ENCODE results near the gene TUBB4A.

TUBB4A gene

DNA sequence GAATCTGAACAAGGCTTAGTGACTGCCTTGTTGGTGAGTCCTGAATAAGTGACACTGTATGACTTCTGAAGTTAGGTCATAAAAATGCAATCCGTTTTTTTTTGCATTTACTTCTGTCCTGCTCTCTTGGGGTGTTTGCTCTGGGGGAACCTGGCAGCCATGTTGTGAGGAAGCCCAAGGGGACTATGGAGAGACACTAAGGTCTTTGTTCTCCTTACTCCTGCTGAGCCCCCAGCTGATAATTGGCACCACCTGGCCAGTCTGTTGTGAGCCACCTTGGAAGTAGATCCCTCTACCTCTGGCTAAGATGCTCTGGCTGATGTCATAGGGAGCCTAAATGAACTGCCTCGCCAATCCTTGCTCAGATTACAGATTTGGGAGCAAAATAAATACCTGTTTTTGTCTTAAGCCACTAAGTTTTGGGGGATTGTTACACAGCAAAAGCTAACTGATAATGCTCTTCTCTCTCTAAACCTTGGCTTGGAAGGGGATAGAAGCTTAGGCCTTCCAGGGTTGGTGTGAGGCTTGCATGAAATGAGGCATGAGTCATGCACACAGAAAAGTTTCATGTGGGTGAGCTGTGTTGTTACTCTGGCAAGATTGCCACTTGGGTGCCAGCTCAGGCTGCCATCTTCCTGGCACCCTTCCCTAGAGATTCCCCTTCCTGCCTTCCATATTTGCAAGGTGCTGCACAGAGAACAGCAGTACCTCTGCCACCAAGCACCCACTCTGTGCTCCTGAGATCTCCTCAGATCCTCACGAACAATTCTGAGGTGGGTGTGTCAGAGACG lies 10.1 kb downstream of the TUBB4A start:
- DNase-seq, result no peak

DNA sequence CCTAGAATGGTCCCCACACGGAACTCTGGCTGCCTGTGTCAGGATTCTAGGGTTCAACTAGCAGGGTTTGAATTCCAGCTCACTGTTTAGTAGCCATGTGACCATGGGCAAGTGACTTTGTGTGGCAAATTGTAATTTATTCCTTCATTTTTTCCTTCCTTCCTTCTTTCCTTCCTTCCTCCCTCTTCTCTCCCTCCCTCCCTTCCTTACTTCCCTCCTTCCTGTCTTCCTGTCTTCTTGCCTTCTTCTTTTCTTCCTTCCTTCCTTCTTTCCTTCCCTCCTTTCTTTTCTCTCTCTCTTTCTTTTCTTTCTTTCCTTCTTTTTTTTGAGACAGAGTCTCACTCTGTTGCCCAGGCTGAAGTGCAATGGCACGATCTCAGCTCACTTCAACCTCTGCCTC lies 12.0 kb downstream of the TUBB4A start:
- no peak for DNase-seq

DNA sequence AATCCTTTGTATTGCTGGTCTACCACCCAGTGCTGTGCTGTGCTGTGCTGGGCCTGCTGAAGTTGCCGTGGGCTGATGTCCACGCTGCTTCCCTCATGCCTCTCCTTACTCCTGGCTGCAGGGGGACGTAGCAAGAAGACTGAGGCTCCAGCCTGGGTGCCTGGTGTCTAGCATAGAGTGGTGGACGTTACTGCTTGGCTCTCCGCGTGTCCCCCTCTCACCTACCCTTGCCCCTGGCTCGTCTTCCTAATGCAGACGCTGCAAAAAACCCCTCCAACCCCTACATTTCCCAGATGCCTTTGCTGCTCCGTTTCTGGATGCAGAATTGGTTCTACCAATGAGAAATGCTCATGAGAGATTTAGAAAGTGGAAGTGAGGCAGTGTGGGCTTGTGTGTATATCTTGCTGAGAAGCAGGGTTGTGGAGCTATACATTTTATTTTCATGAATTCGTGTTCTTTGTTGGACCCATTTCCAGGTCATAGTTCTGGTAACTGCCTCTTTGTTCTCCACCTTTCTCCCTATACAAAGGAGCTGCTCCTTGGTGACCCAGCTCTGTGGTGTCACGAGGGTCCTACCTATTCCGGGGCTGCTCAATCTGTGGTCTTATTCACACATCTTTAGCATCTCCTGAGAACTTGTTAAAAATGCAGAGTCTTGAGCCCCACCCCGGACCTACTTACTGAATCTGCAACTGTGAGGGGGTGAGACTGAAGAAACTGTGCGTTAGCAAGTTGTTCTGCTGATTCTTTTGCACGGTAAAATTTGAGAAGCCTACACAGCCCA lies 12.6 kb downstream of the TUBB4A start:
- peak; percentile 46 for DNase-seq

DNA sequence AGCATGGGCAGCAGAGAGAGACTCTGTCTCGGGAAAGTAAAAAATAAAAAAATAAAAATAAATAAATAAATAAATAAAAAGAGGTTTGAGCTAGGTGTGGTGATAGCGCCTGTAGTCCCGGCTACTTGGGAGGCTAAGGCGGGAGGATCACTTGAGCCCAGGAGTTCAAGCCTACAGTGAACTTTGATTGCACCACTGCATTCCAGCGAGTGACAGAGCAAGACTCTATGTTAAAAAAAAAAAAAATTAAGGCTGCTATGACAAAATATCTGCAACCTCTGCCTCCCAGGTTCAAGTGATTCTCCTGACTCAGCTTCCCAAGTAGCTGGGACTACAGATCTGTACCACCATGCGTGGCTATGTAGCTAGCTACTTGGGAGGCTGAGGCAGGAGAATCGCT lies 17.3 kb downstream of the TUBB4A start:
- no peak for DNase-seq

DNA sequence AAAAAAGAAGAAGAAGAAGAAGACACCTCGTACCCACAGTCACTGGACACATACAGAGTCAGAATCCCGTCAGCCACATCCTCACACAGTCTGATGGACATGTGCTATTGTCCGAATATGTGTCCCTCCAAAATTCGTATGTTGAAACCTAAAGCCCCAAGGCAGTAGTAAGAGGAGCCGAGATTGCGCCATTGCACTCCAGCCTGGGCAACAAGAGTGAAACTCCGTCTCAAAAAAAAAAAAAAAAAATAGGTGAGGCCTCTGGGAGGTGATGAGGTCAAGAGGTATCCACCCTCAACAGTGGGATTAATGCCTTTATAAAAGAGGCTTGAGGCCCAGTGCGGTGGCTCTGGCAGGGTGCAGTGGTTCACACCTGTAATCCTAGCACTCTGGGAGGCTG lies 17.9 kb downstream of the TUBB4A start:
- no peak for DNase-seq

DNA sequence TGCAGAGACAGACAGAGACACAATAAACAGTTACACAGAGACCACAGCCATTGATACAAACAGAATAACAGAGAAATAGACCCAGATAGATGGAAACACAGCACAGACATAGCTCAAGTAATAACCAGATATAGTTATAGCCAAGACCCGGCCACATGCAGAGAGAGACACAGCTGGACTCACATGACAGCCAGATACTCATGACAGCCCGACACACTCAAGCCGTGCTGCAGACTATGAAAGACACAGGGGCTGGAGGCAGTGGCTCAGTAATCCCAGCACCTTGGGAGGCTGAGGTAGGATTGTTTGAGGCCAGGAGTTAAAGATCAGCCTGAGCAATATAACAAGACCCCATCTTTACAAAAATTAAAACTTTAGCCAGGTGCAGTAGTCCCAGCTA lies 18.9 kb downstream of the TUBB4A start:
- DNase-seq, result no peak

DNA sequence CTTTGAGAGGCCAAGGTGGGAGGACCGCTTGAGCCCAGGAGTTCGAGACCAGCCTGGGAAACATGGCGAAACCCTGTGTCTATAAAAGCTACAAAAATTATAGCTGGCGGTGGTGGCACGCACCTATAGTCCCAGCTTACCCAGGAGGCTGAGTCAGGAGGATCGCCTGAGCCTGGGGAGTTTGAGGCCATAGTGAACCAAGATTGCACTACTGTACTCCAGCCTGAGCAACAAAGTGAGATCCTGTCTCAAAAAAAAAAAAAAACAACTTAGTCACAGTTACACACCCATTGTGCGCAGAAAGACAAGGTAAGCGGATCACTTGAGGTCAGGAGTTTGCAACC lies 19.8 kb downstream of the TUBB4A start:
- DNase-seq, result no peak

DNA sequence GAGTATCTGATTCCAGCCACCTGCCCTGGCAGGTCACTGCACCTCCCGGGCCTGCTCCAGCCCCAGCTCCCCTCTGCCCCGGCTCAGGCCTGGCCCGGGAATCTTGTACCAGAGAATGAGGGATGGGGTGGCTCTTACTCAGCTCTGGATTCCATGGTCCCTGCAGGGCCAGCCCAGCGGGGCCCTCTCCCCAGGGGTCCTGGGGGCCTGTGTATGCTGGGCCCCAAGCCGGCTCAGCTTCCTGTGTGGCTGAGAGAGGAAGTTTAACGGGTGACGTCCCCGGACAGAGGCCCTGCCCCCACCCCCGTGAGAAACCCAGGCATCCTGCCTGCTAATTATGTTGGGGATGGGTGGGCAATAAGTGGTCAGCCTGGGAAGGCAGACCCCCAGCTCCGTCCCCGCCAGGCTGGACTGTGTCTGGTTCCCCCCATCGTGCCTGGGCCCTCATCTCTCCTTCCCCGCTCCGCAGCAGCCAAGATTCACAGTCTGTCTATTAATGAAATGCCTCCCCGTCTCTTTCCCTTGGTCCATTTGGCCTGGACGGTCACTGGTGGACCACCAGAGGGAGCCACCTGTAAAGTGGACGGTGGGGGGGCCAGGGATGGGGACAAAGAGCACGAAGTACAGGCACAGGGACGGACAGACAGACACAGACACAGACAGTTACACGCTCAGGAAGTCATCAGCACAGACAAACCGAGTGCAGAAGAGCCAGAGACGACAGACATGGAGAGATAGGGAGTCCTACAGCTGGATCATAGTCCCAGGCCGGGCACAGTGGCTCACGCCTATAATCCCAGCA lies 20.4 kb downstream of the TUBB4A start, which contains the start of gene DENND1C:
Gene DENND1C (minus strand): TSS at position 247 of the 802 bp plus-strand sequence. CDS start 92 bp downstream, at position 155.
- no peak for DNase-seq

DNA sequence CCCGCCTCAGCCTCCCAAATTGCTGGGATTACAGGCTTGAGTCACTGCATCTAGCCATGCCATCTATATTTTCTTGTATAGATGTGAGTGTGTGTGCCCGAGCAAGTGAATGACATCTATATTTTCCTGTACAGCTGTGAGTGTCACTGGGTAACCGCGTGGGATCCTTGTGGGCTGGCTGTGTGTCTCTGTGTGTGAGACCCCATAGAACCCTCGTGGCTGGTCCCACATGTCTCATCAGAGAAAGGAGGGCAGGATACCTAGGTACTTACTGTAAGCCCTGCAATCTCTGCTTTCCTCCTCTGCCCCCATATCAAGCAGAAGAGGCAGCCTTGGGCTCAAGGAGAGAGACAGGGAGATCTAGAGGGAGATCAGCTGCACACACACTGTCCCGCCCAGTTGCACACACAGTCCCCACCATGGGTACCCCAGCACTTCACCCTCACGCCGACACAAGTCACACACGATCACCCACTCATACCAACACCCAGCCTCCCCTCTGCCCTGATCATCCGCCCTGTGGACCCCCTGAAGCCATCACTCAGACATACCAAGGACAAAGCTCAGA lies 21.2 kb downstream of the TUBB4A start:
- no peak for DNase-seq

DNA sequence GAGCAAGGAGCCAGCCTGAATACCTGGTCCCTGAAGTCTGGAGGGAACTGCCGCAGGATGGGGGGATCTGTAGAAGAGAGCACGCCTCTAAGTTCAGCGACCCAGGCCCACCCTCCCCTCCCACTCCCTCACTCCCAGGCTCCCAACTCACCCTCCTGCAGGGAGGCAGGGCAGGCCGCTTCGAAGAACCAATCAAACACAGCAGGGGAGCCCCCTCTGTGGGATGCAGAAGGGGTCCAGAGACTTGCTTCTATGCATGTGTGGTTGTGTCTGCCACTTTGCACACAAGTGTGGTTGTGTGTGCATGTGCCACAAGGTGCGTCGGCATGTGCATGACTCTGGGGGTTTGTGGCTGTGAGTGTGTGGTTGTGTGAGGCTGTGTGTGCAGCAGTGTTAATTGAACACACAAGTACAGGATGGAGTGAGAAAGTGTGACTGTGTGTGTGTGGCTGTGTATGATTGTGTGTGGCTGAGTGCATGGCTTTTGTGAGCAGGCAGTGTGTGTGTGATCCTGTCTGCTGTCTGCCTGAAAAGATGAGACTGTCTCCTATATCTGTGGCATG lies 22.2 kb downstream of the TUBB4A start:
- DNase-seq, result no peak

DNA sequence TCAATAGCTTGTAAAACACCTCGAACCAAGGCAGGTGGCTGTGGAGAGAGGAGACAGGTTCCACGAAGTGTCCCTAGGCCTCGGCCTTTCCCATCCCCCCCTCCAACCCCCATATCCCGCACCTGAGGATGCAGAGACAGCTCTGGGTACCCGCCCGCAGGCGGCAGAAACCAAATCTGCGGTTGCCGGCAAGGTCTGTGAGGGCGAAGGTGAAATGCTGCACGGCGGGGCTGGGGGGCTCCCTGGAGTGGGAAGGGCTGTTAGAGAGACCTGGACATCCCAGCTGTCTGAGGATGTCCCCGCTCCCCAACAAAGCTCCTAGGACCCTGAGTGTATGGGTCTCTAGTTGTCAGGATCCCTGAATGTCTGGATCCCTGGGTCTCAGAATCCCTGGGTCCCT lies 23.3 kb downstream of the TUBB4A start:
- DNase-seq, result no peak

DNA sequence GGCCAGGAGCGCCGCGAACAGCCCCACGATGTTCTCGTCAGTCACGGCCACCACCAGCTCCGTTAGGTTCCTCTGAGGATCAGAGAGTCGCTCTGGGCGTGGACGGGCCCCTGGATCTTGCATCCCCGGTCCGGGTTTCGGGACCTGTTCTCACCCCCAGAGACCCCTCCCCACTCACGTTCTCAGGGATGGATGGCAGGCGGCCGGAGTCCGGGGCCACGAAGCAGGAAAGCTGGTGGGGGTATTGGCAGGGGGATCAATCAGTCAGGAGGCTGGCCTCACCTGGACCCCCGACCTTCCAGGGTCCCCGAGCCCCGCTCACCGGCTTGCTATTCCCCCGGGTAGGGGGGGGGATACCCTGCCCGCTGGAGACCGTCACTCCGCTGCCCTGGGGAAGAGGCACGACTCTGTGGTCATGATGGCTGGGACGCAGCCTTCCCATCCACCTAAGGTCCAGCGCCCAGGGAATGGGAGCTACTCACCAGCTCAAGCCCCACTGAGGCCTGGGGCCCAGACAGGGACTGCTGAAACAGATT lies 25.1 kb downstream of the TUBB4A start:
- no peak for DNase-seq

DNA sequence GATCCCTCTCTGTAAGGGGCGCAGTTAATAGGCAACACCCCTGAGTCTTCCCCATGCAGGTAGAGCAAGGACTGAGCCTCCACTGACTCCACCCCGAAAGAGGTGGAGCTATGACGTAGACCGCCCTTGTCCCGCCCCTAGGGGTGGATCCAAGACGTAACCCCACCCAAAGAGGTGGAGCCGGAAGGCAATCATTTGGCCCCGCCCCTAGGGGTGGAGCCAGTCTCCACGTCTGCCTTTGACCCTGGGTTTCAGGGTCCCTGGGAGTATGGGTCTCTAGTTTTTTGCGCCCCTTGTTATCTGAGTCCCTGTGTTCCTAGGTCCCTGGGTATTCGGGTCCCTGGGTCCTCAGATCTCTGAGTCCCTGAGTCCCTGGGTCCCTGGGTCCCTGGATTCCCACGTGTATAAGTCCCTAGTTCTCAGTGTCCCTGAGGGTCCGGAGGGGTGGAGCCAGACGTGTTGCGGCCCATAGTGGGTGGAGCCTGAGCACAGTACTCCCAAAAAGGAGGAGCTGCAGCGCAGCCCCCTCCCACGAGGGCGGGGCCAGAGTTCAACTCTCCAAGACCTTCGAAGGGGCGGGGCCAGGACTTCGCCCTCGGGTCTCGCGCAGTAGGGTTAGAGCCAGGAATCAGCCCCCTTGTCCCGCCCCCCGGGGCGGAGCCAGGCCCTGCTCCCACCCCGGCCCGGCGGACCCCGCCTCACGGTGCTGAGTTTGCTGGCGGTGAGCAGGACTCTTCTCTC lies 25.8 kb downstream of the TUBB4A start:
- DNase-seq, result no peak

DNA sequence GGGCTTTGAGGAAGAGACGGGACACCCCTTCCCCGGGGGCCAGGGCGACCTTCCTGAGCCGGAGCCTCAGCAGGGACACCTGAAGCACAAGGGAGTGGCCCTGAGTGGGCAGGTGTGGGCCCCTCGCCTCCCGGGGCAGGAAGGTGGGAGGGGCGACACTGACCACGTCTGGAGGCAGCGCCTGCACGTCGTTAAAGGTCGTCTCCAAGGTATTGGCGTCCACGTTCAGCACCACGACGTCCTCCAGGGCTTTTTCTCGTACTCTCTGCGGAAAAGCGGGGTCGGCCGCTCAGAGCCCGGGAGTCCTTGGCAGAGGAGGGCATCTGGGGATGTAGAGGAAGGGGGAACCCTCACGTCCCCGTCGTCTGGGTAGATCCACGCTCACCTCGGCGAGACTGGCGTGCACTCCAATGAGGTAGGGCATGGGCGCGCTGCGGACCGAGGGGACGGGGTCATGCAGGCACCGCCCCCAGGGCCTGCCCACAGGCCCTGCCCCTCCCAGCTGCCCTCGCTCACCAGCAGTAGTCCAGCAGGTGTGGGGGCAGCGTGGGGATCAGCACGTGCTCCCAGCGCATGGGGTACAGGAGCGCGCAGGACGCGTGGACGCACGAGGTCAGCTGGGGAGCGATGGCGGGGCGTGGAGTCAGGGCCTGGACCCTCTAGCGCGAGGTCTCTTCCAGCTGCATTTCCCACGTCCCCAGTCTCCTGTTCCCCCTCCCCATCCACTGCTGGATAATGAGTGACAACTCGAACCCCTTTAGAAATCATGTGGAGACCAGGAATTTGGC lies 26.6 kb downstream of the TUBB4A start:
- no peak for DNase-seq

DNA sequence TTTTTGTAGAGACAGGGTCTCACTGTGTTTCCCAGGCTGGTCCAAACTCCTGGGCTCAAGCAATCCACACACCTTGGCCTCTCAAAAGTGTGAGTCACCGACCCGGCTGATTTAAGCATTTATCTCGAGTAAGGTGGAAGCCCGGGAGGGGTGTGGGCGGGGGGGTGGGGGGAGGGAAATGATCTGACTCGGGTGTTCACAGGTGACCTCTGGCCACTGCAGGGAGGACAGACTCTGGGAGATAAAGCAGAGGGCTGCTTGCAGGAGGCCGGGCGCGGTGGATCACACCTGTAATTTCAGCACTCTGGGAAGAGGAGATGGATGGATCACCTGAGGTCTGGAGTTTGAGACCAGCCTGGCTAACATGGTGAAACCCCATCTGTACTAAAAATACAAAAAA lies 28.5 kb downstream of the TUBB4A start:
- DNase-seq, result no peak

DNA sequence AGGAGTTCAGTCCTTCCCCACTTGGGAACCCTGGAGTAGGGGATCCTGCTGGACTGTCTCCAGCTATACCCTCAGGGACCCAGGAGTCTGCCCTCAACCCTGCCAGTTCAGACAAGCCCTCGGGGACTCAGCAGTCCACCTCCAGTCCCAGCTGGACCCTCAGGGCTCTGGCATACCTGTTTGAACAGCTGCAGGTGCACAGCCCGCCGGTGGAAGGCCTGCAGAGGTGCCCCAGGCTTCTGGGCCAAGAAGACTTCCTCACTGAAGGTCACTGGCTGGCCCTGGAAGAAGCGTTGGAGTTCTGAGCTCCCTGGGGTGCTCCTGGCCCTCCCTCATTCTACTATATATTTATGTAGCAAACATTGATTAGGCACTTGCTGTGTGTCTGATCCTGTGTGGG lies 29.4 kb downstream of the TUBB4A start:
- no peak for DNase-seq

DNA sequence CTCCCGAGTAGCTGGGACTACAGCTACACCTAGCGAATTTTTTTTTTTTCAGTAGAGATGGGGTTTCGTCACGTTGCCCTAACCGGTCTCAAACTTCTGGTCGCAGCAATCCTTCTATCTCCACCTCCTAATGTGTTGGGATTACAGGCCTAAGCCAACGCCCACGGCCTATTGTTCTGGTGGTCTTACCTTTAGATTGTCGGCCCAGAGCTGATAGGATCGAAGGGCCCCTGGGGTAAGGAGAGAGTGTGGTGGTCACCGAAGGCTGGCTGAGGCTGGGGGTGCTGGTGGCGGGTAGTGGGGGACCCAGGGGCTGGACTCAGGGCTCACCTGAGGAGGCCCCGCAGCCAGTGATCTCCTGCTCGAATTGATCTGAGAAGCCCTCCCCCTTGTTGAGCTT lies 31.0 kb downstream of the TUBB4A start:
- no peak for DNase-seq

DNA sequence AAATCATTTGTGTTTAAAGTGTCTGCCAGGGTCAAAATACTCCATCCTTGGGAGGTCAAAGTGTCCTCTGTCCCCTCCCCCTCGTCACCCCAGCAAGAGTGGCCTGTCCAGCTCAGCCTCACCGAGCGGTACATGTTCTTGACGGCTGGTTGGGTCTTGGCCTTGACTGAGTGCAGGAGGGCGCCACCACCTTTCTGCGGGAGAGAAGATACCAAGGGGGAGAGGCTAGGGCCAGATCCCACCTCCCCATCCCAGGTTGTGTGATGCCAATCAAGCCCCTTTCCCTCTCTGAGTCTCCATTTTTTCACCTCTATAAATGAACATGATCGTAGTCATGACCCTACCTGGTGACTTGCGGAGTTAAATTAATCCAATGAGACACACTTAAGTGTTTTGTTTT lies 31.9 kb downstream of the TUBB4A start:
- DNase-seq, result no peak

DNA sequence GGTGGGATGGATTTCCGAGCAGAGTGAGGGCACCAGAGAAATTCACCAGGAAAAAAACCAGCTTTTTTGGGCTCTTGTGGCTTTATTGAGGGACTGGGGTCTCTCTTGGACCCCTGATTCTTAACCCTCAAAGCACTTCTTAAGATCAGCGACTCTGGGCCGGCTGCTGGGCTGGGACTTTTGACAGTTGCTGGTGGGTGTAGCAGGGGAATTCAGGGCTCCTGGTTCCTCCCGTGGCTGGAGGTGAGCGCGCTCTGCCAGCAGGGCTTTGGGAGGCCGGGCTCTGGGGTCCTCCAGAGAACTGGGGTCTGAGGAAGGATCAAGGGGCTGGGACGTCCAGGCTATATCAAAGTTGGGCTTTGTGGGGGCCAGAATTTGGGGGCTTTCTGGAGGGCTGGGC lies 34.7 kb downstream of the TUBB4A start:
- no peak for DNase-seq

DNA sequence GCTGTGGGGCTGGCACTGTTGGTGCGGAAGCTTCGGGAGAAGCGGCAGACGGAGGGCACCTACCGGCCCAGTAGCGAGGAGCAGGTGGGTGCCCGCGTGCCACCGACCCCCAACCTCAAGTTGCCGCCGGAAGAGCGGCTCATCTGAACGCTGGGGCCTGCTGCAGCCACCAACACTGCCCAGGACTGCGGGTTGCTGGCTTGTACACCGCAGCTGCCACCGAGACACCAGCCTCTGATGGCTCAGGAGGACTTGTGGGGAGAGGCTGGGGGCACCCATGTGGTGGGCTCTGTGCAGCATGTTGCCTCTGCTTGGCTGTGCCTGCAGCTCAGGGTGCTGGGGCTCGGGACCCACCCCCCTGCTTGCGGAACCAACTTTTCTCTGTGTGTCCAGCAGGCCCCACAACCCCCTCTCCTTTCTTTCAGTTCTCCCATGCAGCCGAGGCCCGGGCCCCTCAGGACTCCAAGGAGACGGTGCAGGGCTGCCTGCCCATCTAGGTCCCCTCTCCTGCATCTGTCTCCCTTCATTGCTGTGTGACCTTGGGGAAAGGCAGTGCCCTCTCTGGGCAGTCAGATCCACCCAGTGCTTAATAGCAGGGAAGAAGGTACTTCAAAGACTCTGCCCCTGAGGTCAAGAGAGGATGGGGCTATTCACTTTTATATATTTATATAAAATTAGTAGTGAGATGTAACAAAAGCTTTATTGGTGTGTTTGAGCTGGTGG lies 35.4 kb downstream of the TUBB4A start:
- DNase-seq, result no peak
